Fibroblast of lung (primary cell): ENCODE measurements around the gene ZMAT5. TPM values are rescaled to one million over a fixed set of nuclear protein-coding genes. Genes with fewer than 3 reads are reported as not detected.

ENCODE experiments used
- DNase-seq, 2 donors: peaks; one replicate each; pipeline versions ENCODE4 v3.0.0 to v3.0.0-alpha.2; 2010; ENCODE audit warnings: low read depth in 2 of 2
- H2AFZ ChIP-seq: 2 replicates; pipeline ENCODE4 v1.5.1; 2012; ENCODE audit warnings: low read length, control low read depth, inconsistent platforms
- H3K27ac ChIP-seq: 2 replicates; pipeline ENCODE4 v1.5.1; 2011; ENCODE audit warnings: low read length, control low read depth; ENCODE audit not compliant: insufficient read depth
- H3K27me3 ChIP-seq: 2 replicates; pipeline ENCODE4 v1.5.1; 2011; ENCODE audit warnings: mild to moderate bottlenecking, low read length; ENCODE audit not compliant: control insufficient read depth, insufficient read depth
- H3K36me3 ChIP-seq: 2 replicates; pipeline ENCODE4 v1.5.1; 2011; ENCODE audit warnings: low read length; ENCODE audit not compliant: control insufficient read depth, insufficient read depth
- H3K4me1 ChIP-seq: 2 replicates; pipeline ENCODE4 v1.5.1; 2011; ENCODE audit warnings: low read length; ENCODE audit not compliant: control insufficient read depth, insufficient read depth; ENCODE audit errors: extremely low read depth
- H3K4me2 ChIP-seq: 2 replicates; pipeline ENCODE4 v1.5.1; 2011; ENCODE audit warnings: low read length, control low read depth; ENCODE audit not compliant: insufficient read depth; ENCODE audit errors: extremely low read depth
- H3K4me3 ChIP-seq, 4 experiments: fragments of 200-600 bp in 1 of 4; sonication (generic) in 1 of 4; replicated peaks in 1 of 4; 2 replicates each; pipeline ENCODE4 v1.5.1; 2011 to 2016; ENCODE audit warnings: low read length in 4 of 4, low read depth in 3 of 4, mild to moderate bottlenecking in 3 of 4, control low read depth in 2 of 4, inconsistent platforms in 1 of 4, mixed read lengths in 1 of 4; ENCODE audit not compliant: insufficient read depth in 1 of 4; ENCODE audit errors: control extremely low read depth in 1 of 4
- H3K79me2 ChIP-seq: 2 replicates; pipeline ENCODE4 v1.5.1; 2012; ENCODE audit warnings: mild to moderate bottlenecking, low read length, inconsistent platforms; ENCODE audit not compliant: control insufficient read depth, insufficient read depth
- H3K9ac ChIP-seq: 2 replicates; pipeline ENCODE4 v1.5.1; 2011; ENCODE audit warnings: mild to moderate bottlenecking, low read length, control low read depth; ENCODE audit not compliant: insufficient read depth
- H3K9me3 ChIP-seq: 2 replicates; pipeline ENCODE4 v1.5.1; 2012; ENCODE audit warnings: low read depth, low read length; ENCODE audit not compliant: control insufficient read depth, insufficient read depth
- H4K20me1 ChIP-seq: 2 replicates; pipeline ENCODE4 v1.5.1; 2011; ENCODE audit warnings: low read length; ENCODE audit not compliant: control insufficient read depth, insufficient read depth; ENCODE audit errors: extremely low read depth
- EZH2 ChIP-seq: IDR thresholded peaks from 2 replicates; pipeline ENCODE4 v1.5.1; 2012; ENCODE audit warnings: low read length, control low read depth, mild to moderate bottlenecking; ENCODE audit errors: missing control alignments
- polyA plus RNA-seq, 2 donors: library from polyadenylated mRNA; depleted of rRNA in 1 of 2; stranded (reverse) in 1 of 2; unstranded in 1 of 2; fragments of >200 nt; gene quantifications; 2 replicates each; pipeline ENCODE4 v1.2.1, GENCODE V29; 2011 to 2012; ENCODE audit warnings: missing spikeins in 1 of 2
- total RNA-seq: library from RNA; depleted of rRNA; stranded (reverse); fragments of >200 nt; gene quantifications from 2 replicates; pipeline ENCODE4 v1.2.1, GENCODE V29; 2014
- TF ChIP-seq, protein P1 (sequence below), 2 donors: IDR thresholded peaks in 1 of 2; conservative IDR thresholded peaks in 1 of 2; 1 replicate in 1 of 2; 2 replicates in 1 of 2; pipeline ENCODE4 v1.5.1; 2011 to 2012; ENCODE audit warnings: low read length in 2 of 2, control low read depth in 1 of 2, inconsistent platforms in 1 of 2, low read depth in 1 of 2, mild to moderate bottlenecking in 1 of 2

Gene ZMAT5
- total and polyA plus RNA-seq, 2 donors (not counting 1 experiment from before 2014, with no cell fraction given): 13.4 to 21.6 TPM

DNA sequence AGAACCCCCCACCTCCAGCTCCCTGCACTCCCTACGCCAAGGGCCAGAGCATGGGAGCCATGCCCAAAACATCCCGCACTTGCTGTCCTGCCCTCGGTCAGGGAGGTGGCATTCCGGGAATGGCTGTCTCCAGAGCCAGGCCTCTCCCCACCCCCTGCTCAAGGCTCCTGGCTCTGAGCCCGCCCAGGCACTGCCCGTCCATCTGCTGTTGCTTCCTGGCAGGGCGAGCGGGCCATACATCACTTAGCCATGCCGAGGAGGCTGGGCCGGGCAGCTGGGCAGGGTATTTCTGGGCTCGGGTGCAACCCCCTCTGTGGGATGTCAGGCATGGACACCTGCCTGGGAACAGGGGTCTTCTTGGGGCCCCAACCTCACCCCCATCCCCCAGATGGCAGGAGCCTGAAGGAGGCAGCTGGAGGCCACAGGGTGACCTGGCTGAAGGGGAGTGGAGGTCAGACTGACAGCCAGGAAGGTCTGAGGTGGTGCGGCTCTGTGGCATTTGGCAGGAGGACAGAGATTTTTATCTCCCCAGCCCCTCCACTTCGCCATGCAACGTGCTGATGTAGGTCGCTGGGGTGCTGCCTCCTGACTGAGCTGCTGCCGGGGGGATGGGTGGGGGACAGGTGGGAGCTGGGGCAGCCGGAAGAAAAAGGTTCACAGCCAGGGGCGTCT, 55.7 kb downstream of the ZMAT5 start:
- Histone ChIP-seq H3K9ac (no peak overlapping the region), H4K20me1 (no peaks in the 10 kb centered on the region), H3K4me3 (no peak overlapping the region), H3K79me2 (no peaks in the 10 kb centered on the region), H2AFZ (no peak overlapping the region), H3K4me2 (no peak overlapping the region), H3K9me3 (no peaks in the 10 kb centered on the region), H3K36me3 (no peaks in the 10 kb centered on the region), H3K27me3 (peaks cover 30% of the 10 kb centered on the region), H3K27ac (no peak overlapping the region), H3K4me1 (no peaks in the 10 kb centered on the region)
- DNase-seq: no peak
- TF ChIP-seq, protein P1, sequence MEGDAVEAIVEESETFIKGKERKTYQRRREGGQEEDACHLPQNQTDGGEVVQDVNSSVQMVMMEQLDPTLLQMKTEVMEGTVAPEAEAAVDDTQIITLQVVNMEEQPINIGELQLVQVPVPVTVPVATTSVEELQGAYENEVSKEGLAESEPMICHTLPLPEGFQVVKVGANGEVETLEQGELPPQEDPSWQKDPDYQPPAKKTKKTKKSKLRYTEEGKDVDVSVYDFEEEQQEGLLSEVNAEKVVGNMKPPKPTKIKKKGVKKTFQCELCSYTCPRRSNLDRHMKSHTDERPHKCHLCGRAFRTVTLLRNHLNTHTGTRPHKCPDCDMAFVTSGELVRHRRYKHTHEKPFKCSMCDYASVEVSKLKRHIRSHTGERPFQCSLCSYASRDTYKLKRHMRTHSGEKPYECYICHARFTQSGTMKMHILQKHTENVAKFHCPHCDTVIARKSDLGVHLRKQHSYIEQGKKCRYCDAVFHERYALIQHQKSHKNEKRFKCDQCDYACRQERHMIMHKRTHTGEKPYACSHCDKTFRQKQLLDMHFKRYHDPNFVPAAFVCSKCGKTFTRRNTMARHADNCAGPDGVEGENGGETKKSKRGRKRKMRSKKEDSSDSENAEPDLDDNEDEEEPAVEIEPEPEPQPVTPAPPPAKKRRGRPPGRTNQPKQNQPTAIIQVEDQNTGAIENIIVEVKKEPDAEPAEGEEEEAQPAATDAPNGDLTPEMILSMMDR (conservative IDR thresholded peaks at IDR 0.05 in 1 of 2, IDR thresholded peaks at IDR 0.05 in 1 of 2; ENCODE audit: low read depth in 1 of 2, low read length in 2 of 2): no peak
- no peak for TF ChIP-seq EZH2

GRCh38 chr22:29710193-29710592, 56.6 kb downstream of the ZMAT5 start:
- H3K4me1 ChIP-seq: no peaks in the 10 kb centered on the region
- no peaks in the 10 kb centered on the region for H3K79me2 ChIP-seq
- H4K20me1 ChIP-seq: no peaks in the 10 kb centered on the region
- no peak overlapping the region for H3K9ac ChIP-seq
- no peak overlapping the region for H3K27ac ChIP-seq
- no peaks in the 10 kb centered on the region for H3K9me3 ChIP-seq
- TF ChIP-seq EZH2: no peak
- TF ChIP-seq, protein P1 (conservative IDR thresholded peaks at IDR 0.05 in 1 of 2, IDR thresholded peaks at IDR 0.05 in 1 of 2; ENCODE audit: low read depth in 1 of 2, low read length in 2 of 2): no peak
- no peak overlapping the region for H3K4me2 ChIP-seq
- H2AFZ ChIP-seq: no peak overlapping the region
- H3K36me3 ChIP-seq: no peaks in the 10 kb centered on the region
- H3K4me3 ChIP-seq: no peak overlapping the region
- no peak for DNase-seq
- peaks cover 27% of the 10 kb centered on the region for H3K27me3 ChIP-seq

DNA sequence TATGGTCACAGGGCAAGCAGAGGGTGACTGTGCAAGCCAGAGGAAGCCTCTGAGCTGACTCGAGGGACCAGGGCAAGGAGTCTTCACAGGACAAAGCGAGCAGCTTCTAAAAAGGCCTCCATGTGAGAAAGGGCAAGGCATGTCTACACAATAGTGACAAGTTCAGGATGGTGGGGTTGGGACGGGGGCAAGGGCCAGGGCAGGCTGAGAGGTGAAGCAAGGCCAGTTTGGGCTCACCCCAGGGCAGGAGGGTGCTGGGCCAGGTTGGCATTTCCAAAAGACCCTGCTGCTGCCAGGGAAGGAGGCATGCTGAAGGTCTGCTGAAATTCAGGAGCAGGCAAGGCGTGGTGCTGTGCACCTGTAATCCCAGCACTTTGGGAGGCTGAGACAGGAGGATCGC, 59.3 kb downstream of the ZMAT5 start:
- Histone ChIP-seq H3K27ac (no peak overlapping the region), H3K27me3 (peaks cover 23% of the 10 kb centered on the region), H2AFZ (no peak overlapping the region), H3K4me1 (no peaks in the 10 kb centered on the region), H3K4me2 (no peak overlapping the region), H4K20me1 (no peaks in the 10 kb centered on the region), H3K9ac (no peak overlapping the region), H3K36me3 (no peaks in the 10 kb centered on the region), H3K4me3 (no peak overlapping the region), H3K9me3 (no peaks in the 10 kb centered on the region), H3K79me2 (no peaks in the 10 kb centered on the region)
- no peak for TF ChIP-seq EZH2
- TF ChIP-seq, protein P1 (conservative IDR thresholded peaks at IDR 0.05 in 1 of 2, IDR thresholded peaks at IDR 0.05 in 1 of 2; ENCODE audit: low read depth in 1 of 2, low read length in 2 of 2): no peak
- DNase-seq: no peak
